HG03558 (cell line): ENCODE data around the gene ITGA11.

Experiments
- ATAC-seq: cut with Tn5 transposase; IDR thresholded peaks from one replicate; pipeline ENCODE4 v1.9.1; 2021; ENCODE audit warnings: moderate number of reproducible peaks; ENCODE audit not compliant: unreplicated experiment; ENCODE audit errors: extremely low read depth

Gene ITGA11

GRCh38 chr15:68339481-68339880 lies 92.5 kb downstream of the ITGA11 start:
- ATAC-seq = no peak

DNA sequence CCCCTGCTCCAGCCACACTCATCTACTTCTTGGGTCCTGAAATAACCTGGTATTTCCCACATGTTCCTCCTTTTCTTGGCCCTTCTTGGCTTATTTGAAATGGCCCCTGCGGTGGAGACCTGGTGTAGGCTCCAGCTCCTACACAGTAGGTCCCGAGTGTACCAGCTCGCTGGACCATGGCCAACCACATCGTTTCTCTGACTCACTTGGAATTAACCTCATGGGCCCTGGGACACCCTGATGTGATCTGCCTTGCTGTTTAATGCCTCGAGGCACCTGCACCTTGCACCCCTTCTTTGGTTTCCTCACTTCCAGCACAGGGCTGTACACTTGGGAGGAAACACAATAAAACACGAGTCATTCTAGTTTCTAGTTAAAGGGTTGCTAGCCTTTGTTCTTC lies 94.1 kb downstream of the ITGA11 start:
- no peak for ATAC-seq

GRCh38 chr15:68336516-68336915 lies 95.4 kb downstream of the ITGA11 start:
- ATAC-seq = no peak

DNA sequence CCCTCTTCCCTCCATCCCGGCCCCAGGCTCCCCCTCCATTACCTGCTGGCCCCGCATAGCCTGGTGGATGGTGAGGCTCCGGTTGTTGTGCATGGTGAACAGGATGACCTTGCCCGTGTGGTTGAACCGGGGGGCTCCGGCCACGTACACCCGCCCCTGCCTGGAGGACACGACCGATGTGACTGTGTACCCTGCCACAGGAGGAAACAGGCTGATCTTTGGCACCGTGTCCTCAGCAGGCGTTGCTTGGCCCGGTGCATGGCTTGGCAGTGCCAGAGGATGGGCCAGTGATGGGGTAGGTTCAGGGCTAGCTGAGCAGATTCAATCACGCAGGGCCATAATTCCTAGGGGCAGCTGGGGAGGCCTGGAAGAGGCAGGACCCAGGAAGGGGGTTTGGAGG lies 96.3 kb downstream of the ITGA11 start:
- ATAC-seq = no peak

GRCh38 chr15:68335251-68335650 lies 96.7 kb downstream of the ITGA11 start:
- ATAC-seq = no peak

- no peak for ATAC-seq
Measured at GRCh38 chr15:68334661-68335124, 97.3 kb downstream of the ITGA11 start.

GRCh38 chr15:68333775-68334470 lies 98.0 kb downstream of the ITGA11 start:
- no peak for ATAC-seq

- ATAC-seq = no peak
Measured at GRCh38 chr15:68332266-68332665, 99.7 kb downstream of the ITGA11 start.

- no peak for ATAC-seq
Measured at GRCh38 chr15:68330901-68331300, 101.1 kb downstream of the ITGA11 start.

- ATAC-seq = no peak
Measured at GRCh38 chr15:68330416-68330815, 101.5 kb downstream of the ITGA11 start.

GRCh38 chr15:68328964-68329363 lies 103.0 kb downstream of the ITGA11 start:
- ATAC-seq = no peak

DNA sequence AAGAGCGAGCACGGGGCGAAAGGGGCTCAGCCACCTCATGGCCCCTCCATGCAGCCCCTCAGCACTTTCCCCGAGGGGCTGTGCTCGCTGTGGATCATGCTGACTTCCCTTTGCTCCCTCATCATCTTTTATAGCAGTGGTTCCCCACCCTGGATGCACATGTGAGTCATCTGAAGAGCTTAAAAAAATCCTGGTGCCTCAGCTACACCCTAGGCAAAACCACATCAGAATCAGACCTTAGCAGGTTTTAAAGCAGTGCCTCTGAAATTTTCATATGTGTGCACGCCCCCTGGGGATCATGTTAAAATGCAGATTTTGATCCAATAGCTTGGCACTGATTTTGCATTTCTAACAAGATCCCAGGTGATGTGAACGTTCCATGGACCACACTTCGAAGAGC lies 103.5 kb downstream of the ITGA11 start:
- ATAC-seq = no peak

DNA sequence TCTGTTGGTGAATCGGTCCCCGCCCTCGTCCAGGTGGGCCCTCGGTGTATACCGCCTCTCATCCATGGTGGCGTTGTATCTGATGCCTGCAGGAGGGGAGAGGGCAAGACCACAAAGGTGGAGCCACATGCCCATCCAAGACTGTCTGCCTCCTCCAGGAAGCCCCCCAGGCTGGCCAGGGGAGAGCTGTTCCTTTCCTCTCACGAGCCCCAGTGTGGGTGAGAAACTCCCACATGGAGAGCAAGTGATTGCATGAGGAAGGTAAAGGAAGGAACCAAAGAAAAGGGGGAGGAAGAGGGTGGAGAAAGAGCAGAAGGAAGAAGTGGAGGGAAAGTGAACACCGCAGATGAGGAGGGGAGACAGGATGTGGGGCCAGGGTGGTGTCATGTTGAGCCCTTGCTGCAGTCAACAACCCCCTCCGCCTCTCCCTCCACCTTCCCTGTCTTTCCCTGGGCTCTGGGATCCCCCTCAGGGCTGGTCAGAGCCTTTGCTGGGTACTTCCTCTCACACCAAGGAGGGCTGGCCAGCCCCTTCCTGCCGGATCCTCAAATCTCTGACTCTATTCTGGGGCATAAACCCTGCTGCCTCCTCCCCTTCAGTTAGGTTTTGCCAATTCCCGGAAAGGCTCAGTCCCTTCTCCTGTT lies 105.1 kb downstream of the ITGA11 start:
- ATAC-seq = no peak

- ATAC-seq = no peak
Measured at GRCh38 chr15:68325726-68326125, 106.2 kb downstream of the ITGA11 start.

DNA sequence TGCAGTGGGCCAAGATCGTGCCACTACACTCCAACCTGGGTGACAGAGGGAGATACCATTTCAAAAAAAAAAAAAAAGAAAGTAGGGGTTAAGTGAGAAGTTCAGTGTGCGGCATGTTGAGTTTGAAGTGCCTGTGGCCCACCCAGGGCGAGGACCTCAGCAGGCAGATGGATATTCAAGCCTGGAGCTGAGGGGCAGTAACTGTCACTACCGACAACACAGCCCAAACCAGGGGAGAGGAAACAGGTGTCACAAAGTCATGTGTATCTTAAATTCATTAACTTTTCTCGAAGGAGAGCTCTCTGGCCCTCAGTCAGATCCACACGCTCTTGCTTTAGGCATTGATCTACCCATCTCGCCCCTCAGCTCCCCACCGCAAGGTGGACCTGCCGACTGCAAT lies 109.2 kb downstream of the ITGA11 start:
- ATAC-seq = no peak

- no peak for ATAC-seq
Measured at GRCh38 chr15:68321229-68321628, 110.7 kb downstream of the ITGA11 start.

GRCh38 chr15:68319997-68320396 lies 112.0 kb downstream of the ITGA11 start:
- ATAC-seq = no peak

DNA sequence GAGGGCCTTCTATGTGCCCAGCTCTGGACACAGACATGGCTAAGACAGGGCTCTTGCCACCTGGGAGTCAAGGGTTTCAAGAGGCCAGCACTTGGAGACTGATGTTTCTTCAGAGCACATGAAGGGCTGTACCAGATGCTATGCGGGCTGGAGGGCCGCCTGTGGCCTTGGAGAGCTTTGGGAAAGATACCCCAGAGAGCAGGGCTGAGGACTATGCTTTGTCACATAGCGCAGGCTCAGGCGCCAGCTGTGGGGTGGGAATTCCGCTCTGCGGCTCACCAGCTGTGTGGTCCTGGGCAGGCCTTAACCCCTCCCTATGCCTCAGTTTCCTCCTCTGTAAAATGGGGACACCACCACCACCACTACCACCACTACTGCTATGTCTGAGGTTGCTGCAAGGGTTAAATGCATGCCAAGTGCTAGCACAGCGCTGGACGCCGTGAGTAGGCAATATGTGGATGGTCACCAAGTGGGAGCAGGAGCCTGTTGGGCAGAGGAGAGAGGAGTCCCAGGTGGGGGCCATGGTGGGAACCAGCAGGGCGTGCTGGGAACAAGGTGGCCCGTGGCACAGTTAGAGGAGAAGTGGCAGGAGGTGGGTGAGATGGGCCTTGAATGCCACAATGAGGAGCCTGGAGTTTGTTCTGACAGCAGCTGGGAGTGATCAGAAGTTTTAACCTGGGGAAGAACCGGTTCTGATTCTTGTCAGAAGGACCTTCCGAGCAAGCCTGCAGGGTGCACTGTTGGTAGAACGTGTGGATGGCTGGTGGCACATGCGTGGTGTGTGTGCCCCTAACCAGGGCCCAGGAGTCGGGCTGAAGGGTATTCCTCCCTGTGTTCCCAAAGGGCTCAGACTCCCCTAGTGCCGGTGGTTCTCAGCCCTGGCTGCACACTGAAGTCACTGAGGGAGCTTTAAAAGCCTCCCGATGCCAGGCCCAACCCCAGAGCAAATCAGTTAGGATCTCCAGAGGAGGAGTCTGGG lies 112.7 kb downstream of the ITGA11 start:
- no peak for ATAC-seq

DNA sequence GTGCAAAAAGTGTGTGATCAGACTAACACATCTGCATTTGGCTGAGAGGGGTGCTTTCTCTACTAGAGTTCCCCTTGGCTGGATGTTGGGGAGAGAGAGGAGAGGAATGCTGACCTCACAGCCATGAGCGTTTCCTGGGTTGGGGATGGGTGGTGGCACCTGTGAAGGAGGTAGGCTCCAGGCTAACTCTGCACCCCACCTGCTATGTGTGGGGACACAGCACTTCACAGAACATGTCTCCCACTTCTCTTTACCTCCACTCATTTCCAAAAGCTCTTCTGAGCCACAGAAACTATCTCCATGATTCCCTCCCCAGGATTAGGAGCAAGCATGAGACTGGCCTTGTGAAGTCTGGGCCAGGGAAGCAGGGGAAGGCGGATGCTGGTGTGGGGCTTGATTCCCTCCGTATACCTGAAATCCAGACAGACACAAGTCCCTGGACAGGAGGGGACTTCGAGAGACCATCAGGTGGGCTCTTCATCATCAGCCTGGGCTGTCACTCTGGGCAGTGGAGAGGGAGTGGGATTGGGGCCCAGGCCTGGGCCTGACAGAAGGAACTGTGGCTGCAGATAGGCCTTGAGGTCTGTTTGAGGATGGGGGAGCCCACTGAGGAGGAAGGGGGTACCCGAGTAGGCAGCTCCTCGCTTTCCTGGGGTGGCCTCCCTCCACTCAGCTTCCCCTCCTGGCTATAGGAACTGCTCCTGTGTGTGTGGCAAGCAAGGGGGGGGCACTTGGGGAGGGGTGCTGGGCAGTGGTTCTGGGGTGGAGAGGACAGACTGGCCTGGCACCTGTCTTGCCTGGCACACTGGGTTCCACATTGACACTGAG lies 113.7 kb downstream of the ITGA11 start:
- no peak for ATAC-seq
